CD4-positive, alpha-beta T cell treated with Interleukin-4 for 1 hour (primary cell): ENCODE results near the gene TRMT61A.

Experiments
- DNase-seq, 2 donors: peaks; one replicate each; pipeline ENCODE4 v3.0.0-alpha.2; 2020 to 2022

The TRMT61A gene

DNA sequence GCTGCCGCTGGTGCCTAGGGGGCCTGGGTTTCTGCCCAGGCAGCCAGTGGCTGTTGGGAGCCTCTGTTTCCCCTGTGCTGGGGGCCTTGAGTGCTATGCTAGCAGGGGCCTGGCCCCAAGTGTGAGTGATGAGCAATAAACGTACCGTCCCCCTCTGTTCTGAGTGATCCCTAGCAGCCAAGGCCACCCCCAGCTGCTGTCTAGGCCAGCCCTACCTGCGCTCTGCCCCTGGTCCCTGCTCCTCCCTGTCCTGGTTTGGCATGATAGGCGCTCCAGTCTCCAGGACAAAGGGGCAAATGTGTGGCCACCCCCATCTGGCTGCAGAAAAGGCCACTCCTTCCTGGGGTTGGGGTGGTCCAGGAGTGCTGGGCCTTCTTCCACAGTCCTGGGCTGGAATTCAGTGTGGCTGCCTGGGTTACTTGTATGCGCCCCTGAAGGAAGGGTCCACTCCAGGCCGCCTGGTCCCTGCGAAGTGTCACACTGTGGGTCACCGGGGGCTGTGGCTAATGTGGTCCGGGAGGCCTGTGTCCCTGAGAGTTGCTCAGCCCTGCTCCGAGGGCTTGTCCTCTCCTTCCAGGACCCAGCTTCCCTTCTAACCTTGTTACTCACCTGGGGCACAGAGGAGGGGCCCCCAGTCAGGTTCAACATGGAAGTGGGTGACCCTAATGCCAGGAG, 7.0 kb downstream of the TRMT61A start:
- no peak for DNase-seq

DNA sequence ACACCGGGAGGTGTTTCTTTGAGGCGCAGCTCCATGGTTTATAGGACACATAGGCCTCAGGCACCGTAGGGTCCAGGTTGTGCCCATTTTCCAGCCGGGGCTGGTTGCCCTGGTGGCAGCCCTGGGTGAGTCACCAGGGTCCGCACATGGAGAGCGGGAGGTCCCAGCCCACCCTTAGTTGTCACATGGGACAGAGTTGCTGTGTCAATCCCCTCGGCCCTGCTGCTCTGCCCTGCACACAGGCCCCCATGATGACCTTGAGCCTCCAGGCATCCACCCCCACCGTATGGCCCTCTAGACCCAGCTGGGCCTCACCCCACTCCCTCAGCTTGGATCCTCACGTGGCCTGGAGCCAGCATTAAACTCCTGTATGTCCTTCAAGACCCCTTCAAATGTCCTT, 7.7 kb downstream of the TRMT61A start:
- no peak for DNase-seq

DNA sequence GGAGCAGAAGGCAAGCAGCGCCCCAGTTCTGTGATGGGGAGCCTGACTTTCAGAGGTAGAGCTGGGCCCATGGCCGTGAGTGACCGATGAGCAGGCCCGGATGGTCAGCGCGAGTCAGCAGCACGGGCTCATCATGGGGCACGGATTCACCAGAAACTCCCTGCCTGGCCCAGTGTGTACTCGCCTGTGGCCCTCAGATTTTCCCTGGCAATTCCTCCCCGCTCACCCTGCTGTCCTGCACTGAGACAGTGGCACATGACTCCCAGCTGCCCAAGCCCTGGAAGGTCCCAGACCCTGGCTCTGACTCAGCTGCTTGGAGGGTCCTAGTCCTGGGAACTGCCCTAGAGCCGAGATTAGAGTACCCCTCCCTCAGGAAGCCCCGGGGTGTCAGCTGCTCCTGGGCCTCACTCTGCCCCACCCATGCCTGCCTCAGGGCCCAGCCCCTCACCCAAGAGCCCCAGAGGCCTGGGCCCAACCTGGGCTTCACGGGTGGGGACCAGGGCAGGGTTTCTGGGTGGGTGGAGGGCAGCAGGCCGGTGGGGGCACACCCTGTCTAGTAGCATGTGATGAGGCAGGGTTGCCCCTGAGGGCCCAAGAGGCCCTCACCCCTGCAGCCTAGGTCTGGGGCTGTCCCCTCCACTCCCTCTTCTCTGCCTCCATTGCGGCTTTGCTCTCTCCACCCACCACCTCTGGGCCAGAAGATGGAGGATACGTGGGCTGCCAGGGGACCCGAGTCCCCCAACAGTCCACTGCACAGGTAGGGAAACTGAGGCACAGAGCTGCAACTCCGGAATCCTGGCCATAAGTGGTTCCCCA, 8.4 kb downstream of the TRMT61A start:
- no peak for DNase-seq

DNA sequence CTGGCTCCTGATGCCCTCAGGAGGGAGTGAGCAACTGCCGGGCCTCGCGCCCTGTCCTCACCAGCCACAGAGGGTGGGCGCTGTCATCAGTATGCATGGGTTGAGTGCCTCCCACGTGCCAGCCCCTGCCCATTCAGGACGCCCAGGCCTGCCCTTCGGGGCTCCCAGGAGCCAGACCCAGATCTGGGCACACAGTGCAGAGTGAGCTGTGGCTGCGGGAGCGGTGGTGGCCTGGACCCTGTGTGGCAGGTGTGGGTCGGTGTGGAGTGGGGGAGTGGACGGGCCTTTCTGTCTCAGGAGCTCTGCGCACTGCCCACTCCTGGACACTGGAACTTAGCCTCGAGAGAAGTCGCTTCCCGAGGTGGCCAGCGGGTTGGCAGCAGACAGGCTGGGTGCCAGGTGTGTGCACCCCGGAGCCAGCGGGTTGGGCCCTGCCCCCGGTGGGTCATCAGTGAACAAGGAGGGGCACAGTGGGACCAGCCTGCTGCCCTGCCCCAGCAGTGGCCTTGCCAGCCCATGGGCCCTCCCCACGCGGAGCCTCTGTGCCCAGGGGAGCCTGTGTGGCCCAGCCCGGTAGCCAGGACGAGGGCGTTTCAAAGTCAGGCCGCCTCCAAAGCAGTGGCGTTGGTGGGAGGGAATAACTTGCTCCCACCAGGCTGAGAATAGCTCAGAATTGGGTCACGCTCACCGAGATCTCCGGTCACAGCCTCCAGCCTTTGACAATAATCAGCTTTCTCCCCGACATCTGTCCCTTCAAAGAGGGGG, 9.5 kb downstream of the TRMT61A start:
- no peak for DNase-seq

DNA sequence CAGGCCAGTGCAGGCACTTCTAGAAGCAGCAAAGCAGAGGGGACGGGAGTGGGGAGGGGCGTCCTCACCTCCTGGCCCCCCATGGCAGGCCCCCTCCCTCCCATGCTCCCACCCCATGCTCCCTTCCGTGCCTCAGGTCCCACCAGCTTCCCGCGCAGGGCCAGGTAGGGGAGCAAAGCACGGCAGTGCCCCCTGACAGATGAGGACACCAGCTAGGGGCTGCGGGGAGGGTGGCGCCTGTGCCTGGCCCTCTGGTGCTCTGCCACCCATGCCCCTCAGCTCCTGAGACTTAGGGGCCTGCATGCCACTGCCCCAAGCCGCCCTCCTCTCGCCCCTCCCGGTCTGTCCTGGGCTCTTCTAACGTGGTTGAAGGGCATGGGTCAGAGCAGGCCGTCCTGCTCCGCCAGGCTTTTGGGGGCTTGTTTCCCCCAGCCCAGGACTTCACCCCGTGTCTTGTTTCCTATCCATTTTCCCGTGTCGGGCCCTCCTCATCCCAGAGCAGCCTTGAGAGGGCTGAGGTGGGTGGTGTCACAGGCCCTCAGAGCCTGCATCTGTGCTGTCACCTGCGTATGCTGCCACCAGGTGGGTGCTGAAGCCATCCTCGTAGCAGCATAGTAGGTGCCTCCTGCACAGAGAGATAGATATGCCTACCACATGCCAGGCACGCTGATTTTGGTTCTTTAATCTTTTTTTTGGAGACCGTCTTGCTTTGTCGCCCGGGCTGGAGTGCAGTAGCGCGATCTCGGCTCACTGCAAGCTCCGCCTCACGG, 10.2 kb downstream of the TRMT61A start:
- no peak for DNase-seq

DNA sequence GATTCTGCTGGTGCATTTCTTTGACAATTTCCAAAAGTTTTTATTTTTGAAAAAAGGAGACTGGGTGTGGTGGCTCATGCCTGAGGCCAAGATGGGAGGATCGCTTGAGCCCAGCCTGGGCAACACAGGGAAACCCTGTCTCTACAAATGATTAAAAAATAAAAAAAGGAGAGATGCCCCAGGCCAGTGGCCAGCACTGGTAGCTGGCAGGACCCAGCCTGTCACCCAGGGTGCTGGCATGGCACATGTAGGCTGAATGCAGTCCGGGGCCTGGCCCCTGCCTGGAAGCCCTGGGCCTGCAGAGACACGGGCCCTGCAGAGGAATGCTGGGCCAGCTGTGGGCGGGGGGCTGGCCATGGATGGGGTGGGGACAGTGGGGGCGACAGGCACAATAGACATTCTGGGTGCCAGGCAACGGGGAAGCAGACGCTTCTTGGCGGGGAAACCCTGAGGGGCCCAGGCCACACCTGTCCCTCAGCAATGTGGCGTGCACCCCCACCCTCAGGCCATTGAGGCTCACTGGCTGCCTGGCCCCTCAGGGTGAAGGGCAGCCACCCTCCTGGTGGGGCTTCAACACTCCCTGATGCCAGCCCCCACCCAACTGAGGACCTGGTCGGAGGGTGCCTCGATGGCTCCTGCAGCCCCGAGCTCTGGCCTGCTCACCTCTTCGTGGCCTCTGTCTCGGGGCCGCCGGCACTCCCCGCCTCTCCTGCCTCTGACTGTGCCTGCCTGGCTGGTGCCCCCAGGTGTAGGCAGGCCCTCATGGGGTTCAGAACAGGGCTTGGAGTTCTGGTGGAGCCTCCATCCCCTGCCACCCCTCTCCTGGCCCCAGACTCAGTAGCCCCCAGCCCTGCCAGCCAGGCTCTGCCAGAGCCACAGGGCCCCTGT, 12.1 kb downstream of the TRMT61A start:
- DNase-seq = no peak

DNA sequence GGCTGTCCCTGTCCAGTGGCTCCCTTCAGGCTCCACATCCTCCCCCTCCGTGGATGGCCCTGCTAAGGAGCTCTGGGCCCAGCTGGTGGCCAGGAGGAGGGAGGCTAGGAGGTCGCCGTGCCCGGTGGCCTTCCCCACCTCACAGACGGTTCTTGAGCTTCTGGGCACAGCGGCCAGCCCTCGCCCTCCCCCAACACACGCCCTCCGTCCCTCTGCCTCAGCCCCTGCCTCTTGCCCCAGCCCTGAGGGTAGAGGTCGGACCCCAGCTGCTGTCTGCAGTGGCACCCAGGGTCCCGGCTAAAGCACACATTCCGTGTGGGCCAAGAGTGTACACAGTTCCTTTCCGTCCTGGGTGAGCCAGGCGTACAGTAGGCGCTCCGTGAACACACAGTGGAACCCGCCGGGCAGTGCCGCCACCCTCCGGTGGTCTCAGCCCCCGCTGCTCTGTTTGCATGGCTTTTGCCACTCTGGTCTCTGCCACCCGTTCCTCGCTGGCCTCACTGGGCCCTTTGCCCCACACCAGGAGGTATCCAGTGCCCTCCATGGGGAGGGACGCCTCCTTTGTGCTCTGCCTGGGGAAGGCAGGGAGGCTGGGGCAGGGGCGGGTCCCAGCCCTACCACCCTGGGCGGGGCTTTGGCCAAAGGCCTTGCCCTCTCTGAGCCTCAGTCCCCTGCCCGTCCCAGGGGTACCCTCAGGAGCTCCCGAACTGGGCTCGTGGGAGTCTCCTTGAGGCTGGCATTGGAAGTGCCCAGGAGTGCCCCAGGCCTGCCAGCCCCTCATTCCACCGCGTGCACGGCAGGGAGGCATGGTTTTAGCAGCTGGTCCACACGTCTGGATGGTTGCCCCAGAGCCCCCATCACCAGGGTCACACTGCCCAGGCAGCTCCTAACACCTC, 13.0 kb downstream of the TRMT61A start:
- DNase-seq = no peak

DNA sequence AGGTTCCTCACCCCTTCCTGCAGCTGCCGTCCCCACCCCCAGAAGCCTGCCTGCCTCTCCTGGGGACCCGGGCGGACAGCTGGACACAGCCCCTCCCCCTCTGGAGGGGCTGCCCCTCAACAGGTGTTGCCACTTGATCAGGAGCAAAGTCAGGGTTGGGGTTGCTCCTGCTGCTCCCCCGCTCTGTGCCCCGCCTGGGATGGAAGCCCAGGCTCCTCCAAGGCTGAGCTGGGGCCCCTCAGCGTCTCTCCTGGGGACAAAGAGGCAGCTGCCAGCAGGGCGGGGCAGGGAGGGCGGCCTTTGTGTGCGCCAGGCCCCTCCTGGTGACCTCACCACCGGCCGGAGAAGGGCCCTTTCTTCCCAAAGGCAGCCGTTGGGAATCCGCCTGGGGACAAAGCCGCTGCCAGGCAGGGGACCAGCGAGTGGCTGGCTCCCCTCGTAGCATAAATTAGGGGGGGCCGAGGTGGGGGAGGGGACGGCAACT, 13.7 kb downstream of the TRMT61A start:
- no peak for DNase-seq

DNA sequence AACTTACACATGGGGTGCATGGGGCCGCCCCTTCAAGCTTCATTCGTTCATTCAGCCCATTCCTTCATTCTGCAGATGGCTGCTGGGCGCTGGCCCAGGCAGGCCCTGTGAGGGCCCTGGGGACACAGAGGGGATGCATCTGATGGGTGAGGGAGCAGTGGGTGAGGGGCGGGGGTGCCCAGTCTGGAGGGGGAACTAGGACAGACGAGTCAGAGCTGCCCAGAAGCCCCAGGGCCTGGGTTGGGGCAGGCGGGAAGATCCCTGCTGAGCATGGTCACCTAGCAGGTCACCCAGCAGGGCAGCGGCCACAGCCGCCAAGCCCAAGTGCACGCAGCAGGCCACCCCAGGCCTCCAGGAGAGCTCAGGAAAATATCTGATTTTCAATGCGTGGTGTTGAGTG, 14.1 kb downstream of the TRMT61A start:
- no peak for DNase-seq

DNA sequence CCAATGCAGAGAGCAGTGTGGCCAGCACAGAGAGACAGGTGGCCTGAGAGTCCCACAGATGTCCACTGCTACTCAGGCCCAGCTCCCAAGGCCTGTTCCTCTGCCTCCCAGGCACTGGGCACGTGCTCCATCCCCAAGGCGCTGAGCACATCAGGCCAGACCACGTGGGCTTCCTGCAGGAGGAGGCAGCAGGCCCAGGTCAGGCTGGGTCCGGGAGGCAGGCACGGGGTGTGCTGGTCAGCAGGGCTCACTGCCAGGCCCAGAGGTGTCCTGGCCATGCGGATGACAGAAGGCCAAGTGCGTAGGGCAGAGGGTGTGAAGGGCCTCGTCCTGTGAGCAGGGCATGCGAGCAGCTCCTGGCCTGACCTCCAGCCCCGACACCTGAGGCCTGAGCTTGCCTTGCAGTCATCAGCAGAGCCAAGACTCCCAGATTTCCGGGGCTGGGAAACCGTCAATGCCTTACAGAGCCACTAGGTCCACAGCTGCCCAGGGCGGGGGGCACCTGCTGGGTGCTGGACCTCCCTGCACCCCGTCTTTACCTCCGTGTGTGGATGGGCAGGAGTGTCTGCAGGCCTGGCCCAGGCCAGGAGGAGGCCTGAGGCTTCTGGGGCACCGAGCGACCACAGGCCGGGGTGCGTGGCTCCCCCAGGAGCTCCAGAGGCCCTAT, 14.9 kb downstream of the TRMT61A start:
- DNase-seq = no peak

DNA sequence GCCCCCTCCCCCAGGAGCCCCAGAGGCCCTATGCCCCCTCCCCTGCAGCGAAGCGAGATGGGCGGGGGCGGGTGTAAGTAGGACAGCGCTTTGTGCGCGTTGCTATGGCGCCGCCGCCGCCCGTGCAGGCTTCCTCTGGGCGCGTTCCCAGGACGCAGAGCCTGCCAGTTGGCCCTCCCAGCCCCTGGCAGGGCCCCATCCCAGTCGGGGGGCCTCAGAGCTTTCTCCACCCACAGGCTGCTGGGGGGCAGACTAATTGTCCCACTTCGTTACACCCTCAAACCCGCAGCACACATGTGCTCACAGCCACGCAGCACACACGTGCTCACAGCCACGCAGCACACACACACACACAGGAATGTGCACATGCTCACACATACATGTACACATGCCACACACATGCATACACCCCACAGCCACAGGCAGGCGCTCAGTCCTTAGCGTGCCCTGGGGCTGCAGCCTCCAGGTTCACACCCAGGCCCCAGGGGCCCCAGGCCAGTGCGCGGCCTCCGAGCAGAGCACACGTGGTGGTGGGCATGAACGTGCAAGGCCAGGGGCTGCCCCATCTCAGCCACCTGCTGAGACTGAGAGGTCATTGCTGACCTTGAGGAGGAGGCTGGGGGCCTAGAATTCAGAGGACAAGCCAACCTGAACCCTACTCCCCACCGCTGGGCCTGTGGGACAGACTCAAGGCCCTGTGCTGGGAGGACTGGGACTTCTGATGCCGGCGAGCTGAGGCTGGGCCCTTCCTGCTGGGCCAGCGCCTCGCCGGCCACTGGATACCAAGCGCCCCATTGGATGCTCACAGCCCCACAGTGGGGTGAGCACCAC, 15.6 kb downstream of the TRMT61A start:
- no peak for DNase-seq

DNA sequence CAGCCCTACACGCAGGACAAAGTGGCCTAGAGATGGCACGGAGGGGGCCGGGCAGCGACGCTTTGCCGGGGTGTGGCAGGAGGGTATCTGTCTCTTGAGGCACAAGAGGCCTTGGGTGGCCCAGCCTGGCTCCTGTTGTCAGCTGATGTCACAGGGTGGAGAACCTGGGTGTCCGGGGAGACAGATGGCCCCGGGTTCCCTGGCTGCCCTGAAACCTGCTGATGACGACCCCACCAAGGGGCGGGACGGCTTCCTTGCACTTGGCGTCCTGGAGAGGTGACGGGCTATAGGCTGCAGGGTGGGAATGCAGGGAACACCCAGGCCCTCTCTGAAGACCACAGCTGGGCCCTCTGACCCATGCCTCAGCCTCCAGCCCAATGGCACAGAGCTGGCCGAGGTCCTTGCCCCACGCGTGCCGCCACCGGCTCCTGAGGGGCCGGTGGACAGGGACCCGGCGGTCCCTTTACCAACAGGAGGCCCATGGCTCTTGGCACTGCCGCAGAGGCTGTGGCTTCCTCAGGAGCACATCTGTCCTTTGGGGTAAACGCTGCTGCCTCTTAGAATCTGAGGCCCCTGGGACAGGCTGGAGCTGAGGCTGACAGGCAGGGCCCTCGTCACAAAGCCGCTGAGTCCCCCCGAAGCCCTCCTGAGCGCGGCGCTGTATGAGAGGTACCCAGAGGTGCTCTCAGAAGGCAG, 16.4 kb downstream of the TRMT61A start:
- no peak for DNase-seq

DNA sequence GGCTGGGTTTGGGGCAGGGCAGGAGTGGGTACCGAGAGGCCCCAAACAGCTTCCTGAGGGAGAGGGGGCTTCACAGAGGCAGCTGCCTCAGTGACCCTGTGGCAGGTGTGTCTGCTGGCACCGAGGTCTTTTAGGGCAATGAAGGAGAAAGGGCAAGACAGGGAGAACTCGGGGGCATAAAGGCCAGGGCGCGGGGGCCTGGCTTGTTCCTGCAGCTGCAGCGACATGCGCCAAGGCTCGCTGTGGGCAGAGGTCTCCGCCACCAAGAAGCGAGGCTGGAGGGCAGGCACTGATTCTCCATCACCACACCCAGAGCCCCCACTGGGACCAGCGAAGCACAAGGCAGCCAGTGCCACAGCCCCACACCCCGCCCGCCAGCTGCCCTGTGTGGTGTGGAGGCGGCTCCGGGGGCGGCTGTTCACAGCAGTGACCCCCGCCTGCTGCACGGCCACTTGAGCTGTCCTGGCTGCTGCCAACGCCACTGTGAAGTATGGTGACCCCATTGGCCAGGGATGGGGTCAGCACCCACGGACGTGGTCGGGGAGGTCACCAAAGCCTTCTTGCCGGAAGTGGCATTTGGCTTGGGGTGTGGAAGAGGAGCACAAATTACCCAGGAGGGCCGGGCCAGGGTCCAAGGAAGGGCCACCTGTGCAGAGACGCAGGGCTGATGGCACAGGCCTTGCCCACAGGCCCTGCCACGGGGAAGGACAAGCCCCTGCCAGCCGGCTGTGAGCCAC, 17.1 kb downstream of the TRMT61A start:
- DNase-seq = no peak

DNA sequence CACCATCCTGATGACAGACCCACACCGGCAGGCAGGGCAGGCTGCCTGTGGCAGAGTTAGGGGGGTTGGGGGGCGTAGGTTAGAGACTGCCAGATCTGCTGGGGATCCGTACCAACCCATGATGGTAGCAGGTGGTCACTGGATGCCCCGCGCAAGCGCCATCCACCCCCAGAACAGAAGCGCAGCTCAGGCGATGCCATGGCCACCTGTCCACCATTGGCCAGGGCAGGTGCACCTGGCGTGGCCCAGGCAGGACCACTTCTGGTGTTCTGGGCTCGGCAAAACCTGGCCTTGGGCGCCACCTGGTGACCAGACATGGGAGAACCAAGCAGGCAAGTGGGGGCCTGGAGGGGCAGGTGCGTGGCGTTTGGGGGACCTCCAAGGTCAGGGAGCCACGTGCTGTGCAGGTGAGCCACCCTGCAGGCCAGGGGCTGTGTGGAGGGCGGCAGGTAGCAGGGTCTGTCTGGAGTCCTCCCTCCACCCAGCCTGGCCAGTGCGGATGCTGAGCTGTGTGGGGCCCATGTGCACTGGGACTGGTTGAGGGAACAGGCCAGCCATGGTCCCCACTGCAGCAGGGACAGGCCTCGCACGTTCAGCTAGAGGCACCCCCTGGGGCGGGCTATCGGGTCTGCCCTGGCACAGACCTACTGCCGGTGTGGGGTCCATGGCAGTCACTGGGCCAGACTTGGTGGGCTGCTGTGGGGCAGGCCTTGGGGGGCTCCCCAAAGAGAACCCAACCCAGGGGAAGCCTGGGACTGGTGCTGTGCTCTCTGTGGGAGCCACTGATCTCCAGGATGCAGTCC, 17.9 kb downstream of the TRMT61A start:
- peak; percentile 78 for DNase-seq

DNA sequence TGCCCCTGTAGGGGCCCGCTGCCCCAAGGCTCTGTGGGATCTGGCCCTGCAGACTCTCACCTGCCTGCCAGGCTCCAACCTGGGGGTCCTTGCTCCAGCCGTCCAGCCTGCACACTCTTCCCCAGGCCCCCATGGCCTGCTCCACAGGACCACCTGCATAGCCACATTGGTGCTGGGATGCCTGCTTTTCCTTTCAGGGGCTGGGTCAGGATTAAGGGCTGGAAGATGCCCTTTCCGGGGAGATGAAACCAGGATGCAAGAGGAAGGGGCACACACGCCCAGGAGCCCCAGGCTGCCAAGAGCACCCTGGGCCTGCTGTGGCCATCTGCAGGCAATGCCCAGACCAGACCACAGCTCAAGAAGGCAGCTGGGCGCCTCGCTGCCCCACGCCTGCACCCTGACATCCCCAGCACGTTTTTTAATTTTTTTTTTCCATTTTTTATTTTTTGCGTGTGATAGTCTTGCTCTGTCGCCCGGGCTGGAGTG, 18.5 kb downstream of the TRMT61A start:
- DNase-seq = no peak

DNA sequence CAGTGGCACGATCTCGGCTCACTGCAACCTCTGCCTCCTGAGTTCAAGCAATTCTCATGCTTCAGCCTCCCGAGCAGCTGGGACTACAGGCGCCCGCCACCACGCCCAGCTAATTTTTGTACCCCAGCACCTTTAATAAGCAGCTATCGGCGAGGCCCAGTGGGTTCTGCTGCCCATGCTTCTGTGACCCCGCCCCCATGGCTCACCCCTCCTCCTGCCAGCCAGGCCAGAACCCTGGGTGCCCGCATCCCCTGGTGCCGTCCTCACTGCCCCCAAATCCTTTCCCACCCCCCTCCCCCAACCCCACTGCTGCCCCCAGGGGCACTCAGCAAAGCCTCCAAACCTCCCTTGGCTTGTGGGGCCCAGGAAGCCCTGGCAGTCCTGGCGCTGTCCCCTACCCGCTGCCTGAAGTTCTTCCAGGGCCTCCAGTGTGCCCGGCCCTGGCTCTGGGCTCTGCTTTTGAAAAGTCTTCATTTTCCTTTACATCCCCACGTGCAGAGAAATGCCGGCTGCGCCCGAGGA, 19.0 kb downstream of the TRMT61A start:
- DNase-seq = no peak
